HG03558 (cell line): ENCODE results near the gene PRIM1.
A peak's percentile ranks its signal among the peaks of the same experiment; 100 is the strongest.
"Not testable (repeated sequence)": the region's sequence is repeated elsewhere in the genome, so short reads cannot be mapped to it uniquely, and the experiment has no call there.

Experiments
- ATAC-seq: cut with Tn5 transposase; IDR thresholded peaks from one replicate; pipeline ENCODE4 v1.9.1; 2021; ENCODE audit warnings: moderate number of reproducible peaks; ENCODE audit not compliant: unreplicated experiment; ENCODE audit errors: extremely low read depth

PRIM1 gene

DNA sequence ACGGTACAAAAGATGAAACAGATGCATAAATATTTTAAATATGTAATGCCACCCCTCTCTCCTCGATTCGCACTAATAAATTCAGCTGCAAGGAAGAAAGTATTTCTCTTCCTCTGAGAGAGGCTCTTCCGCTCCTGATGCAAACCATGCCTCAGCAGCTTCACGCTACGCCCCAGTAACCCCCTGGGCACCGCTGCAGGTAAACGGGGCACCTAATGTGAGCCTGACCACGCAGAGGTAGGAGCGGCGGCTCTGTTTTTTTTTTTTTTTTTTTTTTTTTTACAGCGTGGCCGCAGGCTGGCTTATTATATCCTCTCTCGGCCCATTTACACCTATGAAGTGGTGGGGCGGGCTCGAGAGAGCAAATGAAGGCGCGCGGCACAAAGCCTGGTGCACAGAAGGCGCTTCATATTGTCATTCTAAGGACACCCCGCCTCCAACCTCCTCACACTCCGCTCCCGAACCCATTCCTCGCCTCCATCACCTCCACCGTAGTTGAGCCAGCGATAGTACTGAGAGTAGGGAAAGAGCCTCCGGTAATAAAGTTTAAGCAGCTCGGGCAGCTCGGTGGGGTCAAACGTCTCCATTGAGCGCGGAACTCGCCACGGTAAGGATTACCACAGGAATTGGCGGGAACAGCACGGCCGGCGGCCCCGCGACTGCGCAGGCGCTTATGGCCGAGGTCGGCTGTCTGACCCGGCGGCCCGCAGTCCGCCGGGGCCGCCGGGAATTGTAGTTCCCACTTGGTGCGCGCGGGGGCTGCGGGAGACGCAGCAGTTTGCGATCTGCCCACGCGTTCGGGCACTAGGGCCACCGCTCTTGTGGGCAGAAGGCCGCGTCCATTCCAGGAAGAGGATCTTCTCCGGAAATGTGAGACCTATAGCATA, at the start of gene PRIM1:
TSS of gene PRIM1 (minus strand) at position 612 of the 887 bp plus-strand sequence. CDS start at position 587, 25 bp downstream.
- ATAC-seq = peak; percentile 48

GRCh38 chr12:56800221-56800620, 48.1 kb upstream of the PRIM1 start:
- no peak for ATAC-seq

GRCh38 chr12:56799345-56799744, 47.2 kb upstream of the PRIM1 start:
- not testable (repeated sequence) for ATAC-seq

DNA sequence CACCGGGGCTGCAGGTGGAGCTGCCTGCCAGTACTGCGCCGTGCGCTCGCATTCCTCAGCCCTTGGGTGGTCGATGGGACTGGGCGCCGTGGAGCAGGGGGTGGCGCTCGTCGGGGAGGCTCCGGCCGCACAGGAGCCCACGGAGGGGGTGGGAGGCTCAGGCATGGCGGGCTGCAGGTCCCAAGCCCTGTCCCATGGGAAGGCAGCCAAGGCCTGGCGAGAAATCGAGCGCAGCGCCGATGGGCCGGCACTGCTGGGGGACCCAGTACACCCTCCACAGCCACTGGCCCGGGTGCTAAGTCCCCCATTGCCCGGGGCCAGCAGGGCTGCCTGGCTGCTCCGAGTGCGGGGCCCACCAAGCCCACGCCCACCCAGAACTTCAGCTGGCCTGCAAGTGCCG, 43.7 kb upstream of the PRIM1 start:
- not testable (repeated sequence) for ATAC-seq

GRCh38 chr12:56795046-56795562, 43.0 kb upstream of the PRIM1 start:
- ATAC-seq = not testable (repeated sequence)

- ATAC-seq = not testable (repeated sequence)
Observed at GRCh38 chr12:56793124-56793523, 41.0 kb upstream of the PRIM1 start.

- ATAC-seq = no peak
Observed at GRCh38 chr12:56792678-56793077, 40.6 kb upstream of the PRIM1 start.

DNA sequence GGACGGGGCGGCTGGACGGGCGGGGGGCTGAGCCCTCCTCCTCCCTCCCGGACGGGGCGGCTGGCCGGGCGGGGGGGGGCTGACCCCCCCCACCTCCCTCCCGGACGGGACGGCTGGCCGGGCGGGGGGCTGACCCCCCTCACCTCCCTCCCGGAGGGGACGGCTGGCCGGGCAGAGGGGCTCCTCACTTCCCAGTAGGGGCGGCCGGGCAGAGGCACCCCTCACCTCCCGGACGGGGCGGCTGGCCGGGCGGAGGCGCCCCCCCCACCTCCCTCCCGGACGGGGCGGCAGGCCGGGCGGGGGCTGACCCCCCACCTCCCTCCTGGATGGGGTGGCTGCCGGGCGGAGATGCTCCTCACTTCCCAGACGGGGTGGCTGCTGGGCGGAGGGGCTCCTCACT, 37.3 kb upstream of the PRIM1 start:
- ATAC-seq = not testable (repeated sequence)

GRCh38 chr12:56787498-56787897, 35.4 kb upstream of the PRIM1 start:
- no peak for ATAC-seq

DNA sequence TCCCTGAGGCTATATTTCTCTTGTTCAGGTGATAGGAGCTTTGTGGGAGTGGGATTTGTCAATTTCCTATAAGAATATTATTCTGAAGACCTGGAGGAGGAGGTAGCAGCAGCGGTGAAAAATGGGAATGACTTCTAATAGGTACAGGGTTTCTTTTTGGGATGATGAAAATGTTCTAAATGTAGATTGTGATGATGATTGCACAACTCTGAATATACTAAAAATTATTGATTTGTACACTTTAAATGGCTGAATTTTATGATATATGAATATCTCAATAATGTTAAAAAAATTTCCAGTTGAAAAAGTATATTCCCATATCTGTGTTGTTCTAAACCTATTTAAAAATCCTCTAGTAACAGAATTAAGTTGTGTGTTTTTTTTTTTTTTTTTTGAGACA, 33.8 kb upstream of the PRIM1 start:
- no peak for ATAC-seq

GRCh38 chr12:56785141-56785865, 33.2 kb upstream of the PRIM1 start:
- no peak for ATAC-seq

- ATAC-seq = no peak
Observed at GRCh38 chr12:56781726-56782125, 29.6 kb upstream of the PRIM1 start.

- ATAC-seq = no peak
Observed at GRCh38 chr12:56778756-56779155, 26.6 kb upstream of the PRIM1 start.

- ATAC-seq = no peak
Observed at GRCh38 chr12:56776654-56777053, 24.5 kb upstream of the PRIM1 start.

DNA sequence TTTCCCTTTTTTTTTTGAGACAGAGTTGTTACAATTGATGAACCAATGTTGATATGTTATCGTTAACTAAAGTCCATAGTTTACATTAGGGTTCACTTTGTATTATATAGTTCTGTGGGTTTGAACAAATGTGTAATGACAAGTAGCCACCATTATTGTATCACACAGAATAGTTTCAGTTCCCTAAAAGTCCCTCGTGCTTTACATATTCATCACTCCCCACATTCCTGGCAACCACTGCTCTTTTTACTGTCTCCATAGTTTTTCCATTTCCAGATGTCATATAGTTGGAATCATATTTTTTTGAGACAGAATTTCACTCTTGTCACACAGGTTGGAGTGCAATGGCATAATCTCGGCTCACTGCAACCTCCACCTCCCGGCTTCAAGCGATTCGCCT, 23.5 kb upstream of the PRIM1 start:
- no peak for ATAC-seq

GRCh38 chr12:56773113-56773512, 21.0 kb upstream of the PRIM1 start:
- no peak for ATAC-seq

- no peak for ATAC-seq
Observed at GRCh38 chr12:56772625-56773024, 20.5 kb upstream of the PRIM1 start.

DNA sequence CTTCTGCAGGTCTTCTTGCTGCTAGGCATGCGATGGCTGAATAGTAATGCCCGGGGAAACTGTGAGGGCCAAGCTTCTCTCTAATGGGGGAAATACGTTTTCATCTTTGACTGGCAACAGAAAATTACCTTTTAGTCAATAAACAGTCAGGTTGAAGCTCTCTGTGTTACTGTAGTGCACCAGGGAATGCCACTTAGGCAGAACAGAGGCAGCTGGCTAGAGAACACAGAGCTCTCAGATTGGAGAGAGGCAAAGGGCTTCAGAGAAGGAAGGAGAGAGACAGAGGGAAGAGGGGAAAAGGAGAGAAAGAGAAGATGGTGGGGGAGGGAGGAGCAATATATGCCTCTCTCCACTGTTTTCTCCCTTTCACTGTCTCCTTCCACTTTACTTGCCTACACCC, 17.7 kb upstream of the PRIM1 start:
- ATAC-seq = no peak

DNA sequence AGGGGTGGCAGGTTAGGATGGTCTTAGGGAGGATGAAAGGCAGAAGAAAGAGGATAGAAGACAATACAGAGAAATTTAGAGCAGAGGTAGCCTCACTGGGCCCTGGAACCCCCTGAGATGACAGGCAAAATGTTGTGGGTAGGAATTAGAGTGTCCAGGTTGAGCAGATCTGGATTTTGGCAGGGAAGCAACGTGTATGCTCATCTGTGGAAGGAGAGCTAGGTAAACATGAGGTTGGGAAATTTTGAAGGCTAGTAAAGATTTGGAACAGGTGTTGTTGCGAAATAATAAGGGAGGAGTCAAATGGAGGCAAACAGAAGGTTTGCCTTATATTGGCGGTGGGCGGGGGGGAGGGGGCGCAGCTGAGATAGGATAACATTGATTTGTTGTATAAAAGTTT, 16.3 kb upstream of the PRIM1 start:
- no peak for ATAC-seq

- ATAC-seq = peak; percentile 94
Observed at GRCh38 chr12:56766535-56766934, 14.4 kb upstream of the PRIM1 start.
